IPS DF 6.9 (cell line): ENCODE results near the gene SDF2.

Source experiments
- DNase-seq: peaks from one replicate; pipeline ENCODE4 v3.0.0-alpha.2; 2013; ENCODE audit warnings: low read depth, low spot score
- H3K27ac ChIP-seq: one replicate; pipeline ENCODE4 v1.5.1; 2013; ENCODE audit warnings: low read length, control low read depth
- H3K27me3 ChIP-seq: 2 replicates; pipeline ENCODE4 v1.6.1; 2013; ENCODE audit warnings: mild to moderate bottlenecking, low read length; ENCODE audit not compliant: control insufficient read depth, insufficient read depth
- H3K36me3 ChIP-seq: 2 replicates; pipeline ENCODE4 v1.6.1; 2013; ENCODE audit warnings: low read length; ENCODE audit not compliant: control insufficient read depth, insufficient read depth
- H3K4me1 ChIP-seq: 2 replicates; pipeline ENCODE4 v1.6.1; 2013; ENCODE audit warnings: low read length; ENCODE audit not compliant: control insufficient read depth, insufficient read depth
- H3K4me3 ChIP-seq: 2 replicates; pipeline ENCODE4 v1.5.1; 2013; ENCODE audit warnings: mild to moderate bottlenecking, low read length
- H3K9me3 ChIP-seq: 2 replicates; pipeline ENCODE4 v1.6.1; 2013; ENCODE audit warnings: low read length, inconsistent platforms; ENCODE audit not compliant: control insufficient read depth, insufficient read depth
- WGBS: extraction: QIAGEN DNeasy Blood & Tissue Kit; methylation state at CpG from one replicate; pipeline ENCODE4 v1.1.7; 2013; ENCODE audit warnings: mixed read lengths, missing lambda C conversion rate; ENCODE audit not compliant: insufficient read length, insufficient coverage; 5-methylcytosine and 5-hydroxymethylcytosine counted together

SDF2 gene

DNA sequence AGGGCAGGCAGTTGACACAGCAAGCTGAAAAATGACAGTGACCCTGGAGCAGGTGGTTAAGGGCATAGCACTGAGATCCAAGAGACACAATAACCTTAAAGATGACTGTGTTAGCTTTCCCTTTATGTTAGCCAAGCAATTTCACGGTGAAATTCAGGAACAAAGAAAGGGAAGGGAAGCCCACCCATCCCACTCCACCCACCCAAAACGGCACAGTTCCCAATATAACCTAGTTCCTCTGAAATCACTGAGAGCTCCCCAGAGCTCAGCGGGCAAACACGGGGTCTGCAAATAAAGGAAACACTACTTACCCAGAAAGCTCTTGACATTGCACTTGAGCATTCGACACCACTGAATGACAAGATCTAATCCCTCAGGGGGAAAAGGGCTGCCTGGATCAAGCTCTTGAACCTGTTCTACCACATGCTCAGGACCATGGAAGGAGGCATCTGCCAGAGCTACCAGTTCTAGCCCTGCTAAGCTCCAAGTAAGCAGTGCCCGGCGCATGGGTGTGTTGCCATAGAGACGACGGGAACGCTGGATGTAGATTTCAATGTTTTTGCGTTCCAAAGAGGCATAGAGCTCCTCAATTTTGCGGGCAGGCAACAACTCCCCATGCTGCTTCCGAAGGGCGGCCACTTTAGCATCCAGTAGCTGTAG, 27.4 kb downstream of the SDF2 start:
- Histone ChIP-seq H3K4me3 (no peak overlapping the region), H3K27me3 (no peaks in the 10 kb centered on the region), H3K9me3 (no peaks in the 10 kb centered on the region), H3K4me1 (no peaks in the 10 kb centered on the region), H3K36me3 (peaks cover 54% of the 10 kb centered on the region), H3K27ac (no peak overlapping the region)
- no CpG with 5 or more reads among the region's 14 CpGs for WGBS
- DNase-seq = no peak

DNA sequence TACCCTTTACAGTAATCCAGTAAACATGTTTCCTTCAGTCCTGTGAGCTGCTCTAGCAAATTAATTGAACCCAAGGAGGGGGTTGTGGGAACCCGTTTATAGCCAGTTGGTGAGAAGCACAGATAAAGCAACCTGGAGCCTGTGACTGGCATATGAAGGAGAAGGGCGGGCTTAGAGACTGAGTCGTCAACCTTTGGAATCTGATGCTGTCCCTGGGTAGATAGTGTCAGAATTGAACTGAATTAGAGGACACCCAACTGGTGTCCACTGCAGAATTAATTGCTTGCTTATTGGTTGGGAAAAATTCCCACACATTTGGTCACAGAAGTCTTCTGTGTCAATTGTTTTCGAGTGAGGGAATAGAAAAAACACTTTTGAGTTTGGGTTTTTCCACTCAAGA, 34.9 kb downstream of the SDF2 start:
- no peak overlapping the region for H3K4me3 ChIP-seq
- no CpG with 5 or more reads among the region's 4 CpGs for WGBS
- no peak overlapping the region for H3K27ac ChIP-seq
- H3K36me3 ChIP-seq = peaks cover 19% of the 10 kb centered on the region
- H3K9me3 ChIP-seq = no peaks in the 10 kb centered on the region
- DNase-seq = no peak
- H3K27me3 ChIP-seq = no peaks in the 10 kb centered on the region
- H3K4me1 ChIP-seq = no peaks in the 10 kb centered on the region

DNA sequence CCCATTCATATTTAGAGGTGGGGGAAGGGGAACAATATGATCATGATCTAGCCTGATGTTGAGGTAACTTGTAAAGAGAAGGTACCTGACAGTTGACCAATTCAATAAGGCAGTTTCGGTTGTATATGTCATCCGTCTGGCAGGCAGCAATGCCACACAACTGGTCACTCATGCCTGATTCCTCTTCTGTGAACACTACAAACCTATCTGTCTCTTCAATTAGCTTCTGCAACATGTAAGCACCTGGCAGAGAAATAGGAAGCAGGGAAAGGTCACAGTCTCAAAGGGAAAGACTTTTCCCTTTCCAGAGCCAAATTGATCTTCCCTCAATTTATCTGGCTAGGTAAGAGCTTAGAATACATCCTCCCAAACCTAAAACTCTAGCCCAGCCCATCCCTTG, 37.6 kb downstream of the SDF2 start:
- no peak for DNase-seq
- H3K36me3 ChIP-seq = peaks cover 30% of the 10 kb centered on the region
- no peak overlapping the region for H3K4me3 ChIP-seq
- no CpG with 5 or more reads among the region's 2 CpGs for WGBS
- H3K9me3 ChIP-seq = no peaks in the 10 kb centered on the region
- H3K4me1 ChIP-seq = no peaks in the 10 kb centered on the region
- H3K27ac ChIP-seq = no peak overlapping the region
- no peaks in the 10 kb centered on the region for H3K27me3 ChIP-seq

DNA sequence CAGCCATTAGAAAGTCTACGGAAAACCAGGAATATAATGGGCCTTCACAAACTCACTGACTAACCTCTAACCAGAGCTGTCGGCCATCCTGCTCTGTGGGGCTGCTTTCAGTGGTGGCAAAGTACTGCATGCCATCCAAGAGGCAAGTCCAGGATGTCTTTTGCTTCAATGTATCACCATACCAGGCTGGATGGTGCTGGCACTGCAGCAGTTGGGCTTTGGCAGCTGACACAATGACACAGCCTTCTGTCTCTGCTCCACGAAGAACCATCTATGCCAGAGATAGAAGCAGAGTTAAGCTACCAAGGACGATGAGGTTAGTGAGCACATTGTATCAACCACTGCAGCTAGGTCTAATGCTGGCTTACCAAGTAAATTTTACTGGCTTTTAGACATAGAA, 38.0 kb downstream of the SDF2 start:
- no peaks in the 10 kb centered on the region for H3K9me3 ChIP-seq
- no peak for DNase-seq
- no CpG with 5 or more reads among the region's 4 CpGs for WGBS
- H3K36me3 ChIP-seq = peaks cover 33% of the 10 kb centered on the region
- no peaks in the 10 kb centered on the region for H3K4me1 ChIP-seq
- H3K27ac ChIP-seq = no peak overlapping the region
- H3K4me3 ChIP-seq = no peak overlapping the region
- H3K27me3 ChIP-seq = no peaks in the 10 kb centered on the region

DNA sequence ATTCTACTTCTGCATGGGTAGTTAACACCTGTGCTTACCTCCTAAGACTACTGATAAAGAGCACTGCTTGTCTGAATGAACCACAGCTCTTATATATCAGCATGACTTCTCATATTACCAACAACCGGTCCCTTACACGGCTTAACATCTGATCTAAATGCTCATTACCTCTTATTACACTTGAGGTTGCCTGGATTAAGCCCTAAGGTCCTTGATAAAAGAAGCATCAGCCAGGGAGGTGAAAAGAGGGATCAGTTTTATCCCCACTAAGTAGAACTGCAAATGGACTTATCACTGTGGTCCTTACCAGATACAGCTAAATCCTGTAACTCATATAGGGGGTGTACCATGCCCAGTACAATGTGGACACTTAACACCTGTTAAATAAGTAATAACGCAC, 39.5 kb downstream of the SDF2 start:
- H3K9me3 ChIP-seq = no peaks in the 10 kb centered on the region
- no peak overlapping the region for H3K27ac ChIP-seq
- no CpG with 5 or more reads among the region's 3 CpGs for WGBS
- H3K27me3 ChIP-seq = no peaks in the 10 kb centered on the region
- no peak for DNase-seq
- no peaks in the 10 kb centered on the region for H3K4me1 ChIP-seq
- H3K4me3 ChIP-seq = no peak overlapping the region
- peaks cover 34% of the 10 kb centered on the region for H3K36me3 ChIP-seq

DNA sequence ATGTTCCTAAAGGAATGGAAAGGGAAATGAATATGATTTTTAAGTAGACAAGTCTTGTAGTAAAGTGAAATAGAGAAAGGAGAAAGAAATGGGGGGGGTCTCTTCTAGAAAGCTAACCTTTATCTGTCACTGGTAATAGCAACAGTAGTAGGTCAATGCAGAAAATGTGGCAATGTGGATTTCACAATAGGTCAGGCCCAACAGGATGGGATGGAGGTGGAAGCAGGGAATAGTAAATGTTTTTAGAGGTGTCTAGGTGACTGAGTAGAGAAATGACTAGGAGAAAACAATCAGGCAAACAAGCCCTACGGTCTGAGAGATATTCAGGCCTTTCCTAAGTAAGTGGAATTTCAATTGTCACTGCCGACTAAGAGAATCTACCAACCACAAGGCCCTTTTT, 41.7 kb downstream of the SDF2 start:
- no peak for DNase-seq
- no peak overlapping the region for H3K4me3 ChIP-seq
- no peaks in the 10 kb centered on the region for H3K27me3 ChIP-seq
- H3K27ac ChIP-seq = no peak overlapping the region
- peaks cover 43% of the 10 kb centered on the region for H3K36me3 ChIP-seq
- H3K4me1 ChIP-seq = no peaks in the 10 kb centered on the region
- no peaks in the 10 kb centered on the region for H3K9me3 ChIP-seq
- WGBS = no CpG with 5 or more reads among the region's 2 CpGs

DNA sequence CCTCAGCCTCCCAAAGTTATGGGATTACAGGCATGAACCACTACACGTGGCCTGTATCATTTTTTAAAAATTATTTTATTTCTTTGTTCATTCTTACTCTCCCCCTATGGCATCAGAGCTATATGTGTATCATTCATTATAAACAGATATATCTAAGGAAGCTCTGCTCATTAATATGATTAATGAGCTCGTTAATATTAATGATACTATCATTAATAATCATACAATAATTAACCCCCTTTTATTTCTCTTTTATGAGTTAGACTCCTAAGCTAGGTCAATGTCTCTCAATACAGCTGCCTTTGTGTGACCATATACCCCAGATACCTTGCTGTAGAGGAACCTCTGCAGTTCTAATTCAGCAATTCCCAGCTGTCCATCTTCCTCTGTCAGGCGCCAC, 43.2 kb downstream of the SDF2 start:
- no peak overlapping the region for H3K4me3 ChIP-seq
- H3K4me1 ChIP-seq = no peaks in the 10 kb centered on the region
- no peak overlapping the region for H3K27ac ChIP-seq
- H3K27me3 ChIP-seq = no peaks in the 10 kb centered on the region
- DNase-seq = no peak
- no CpG with 5 or more reads among the region's 3 CpGs for WGBS
- H3K9me3 ChIP-seq = no peaks in the 10 kb centered on the region
- H3K36me3 ChIP-seq = peaks cover 43% of the 10 kb centered on the region

DNA sequence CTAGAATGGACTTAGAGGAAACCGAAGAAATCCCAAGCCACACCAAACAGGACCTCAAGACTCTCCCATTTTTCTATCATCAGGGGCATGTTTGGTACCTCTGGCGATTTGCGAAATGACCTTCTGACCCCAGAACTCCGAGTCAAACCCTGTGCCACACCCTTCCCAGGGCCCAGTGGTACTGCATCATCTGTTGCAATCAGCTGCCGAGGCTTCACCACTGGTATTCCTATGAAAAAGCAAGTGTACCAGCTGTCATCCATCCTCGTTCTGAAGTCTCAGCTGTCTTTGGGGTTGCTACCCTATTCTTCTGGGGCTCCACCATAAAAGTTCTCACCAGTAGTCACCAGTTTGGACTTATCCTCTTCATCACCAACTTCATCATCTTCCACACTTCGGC, 45.4 kb downstream of the SDF2 start:
- no peak overlapping the region for H3K4me3 ChIP-seq
- H3K36me3 ChIP-seq = peaks cover 49% of the 10 kb centered on the region
- no peaks in the 10 kb centered on the region for H3K4me1 ChIP-seq
- H3K9me3 ChIP-seq = no peaks in the 10 kb centered on the region
- H3K27ac ChIP-seq = no peak overlapping the region
- no CpG with 5 or more reads among the region's 7 CpGs for WGBS
- no peaks in the 10 kb centered on the region for H3K27me3 ChIP-seq
- no peak for DNase-seq

DNA sequence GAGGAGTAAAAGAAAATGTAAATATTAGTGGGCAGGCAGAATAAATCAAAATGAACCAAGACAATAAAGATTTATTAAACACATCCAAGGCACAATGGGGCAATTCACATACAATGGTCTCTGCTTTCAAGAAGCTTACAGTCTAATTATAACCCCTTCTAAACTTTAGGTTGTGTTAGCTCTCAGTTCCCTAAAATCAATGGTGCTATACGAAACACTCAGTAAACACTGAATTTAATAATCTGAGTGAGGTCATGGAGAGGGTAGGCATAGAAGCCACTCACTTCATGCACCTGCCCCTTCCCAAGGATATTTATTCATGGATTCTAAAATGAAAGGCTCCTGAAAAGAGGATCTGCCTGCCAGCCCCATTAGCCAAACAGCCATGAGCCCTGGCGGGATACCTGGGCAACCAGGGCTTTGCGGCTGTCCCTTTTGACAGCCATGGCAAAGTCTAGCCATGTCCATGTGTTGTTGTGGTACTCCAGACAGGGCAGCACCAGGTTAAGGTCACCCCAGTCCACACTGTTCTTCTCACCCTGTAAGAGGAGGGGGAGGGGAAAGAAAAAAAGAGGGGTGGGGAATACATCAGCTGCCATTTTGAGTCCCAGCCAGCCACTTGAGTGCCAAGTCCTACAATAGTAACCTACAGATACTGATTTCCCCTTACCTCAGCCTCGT, 46.3 kb downstream of the SDF2 start:
- no peaks in the 10 kb centered on the region for H3K4me1 ChIP-seq
- H3K9me3 ChIP-seq = no peaks in the 10 kb centered on the region
- DNase-seq = no peak
- no peaks in the 10 kb centered on the region for H3K27me3 ChIP-seq
- H3K4me3 ChIP-seq = no peak overlapping the region
- H3K36me3 ChIP-seq = peaks cover 44% of the 10 kb centered on the region
- no CpG with 5 or more reads among the region's 4 CpGs for WGBS
- H3K27ac ChIP-seq = no peak overlapping the region

DNA sequence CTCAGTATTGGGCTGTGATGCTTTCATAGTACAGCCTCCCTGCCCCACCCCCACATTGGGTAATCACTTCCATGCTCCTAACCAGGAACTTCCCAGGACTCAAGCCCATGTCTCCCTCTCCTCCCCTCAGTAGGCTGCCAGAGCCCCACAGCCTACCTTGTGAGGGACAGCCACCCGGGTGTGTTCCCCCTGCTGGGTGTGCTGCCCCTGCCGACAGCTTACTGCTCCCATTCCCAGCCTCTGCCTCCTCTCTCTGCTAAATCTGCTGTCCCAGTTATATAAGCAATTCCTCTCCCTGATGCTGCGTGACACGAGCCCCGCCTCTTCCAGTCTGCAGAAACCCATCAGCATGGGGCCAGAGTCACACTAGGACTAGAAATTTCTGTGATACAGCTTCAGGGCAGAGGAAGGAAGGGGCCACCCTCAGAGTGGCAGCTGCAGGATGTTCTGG, 47.8 kb downstream of the SDF2 start, which contains the start of gene RSKR:
RSKR (minus strand) TSS at position 255 of the 451 bp plus-strand sequence; CDS start at position 231, 24 bp downstream.
- H3K9me3 ChIP-seq = no peaks in the 10 kb centered on the region
- peaks cover 36% of the 10 kb centered on the region for H3K36me3 ChIP-seq
- H3K4me1 ChIP-seq = no peaks in the 10 kb centered on the region
- WGBS = no CpG with 5 or more reads among the region's 5 CpGs
- no peaks in the 10 kb centered on the region for H3K27me3 ChIP-seq
- H3K4me3 ChIP-seq = no peak within 1 kb of the TSS
- no peak for DNase-seq
- no peak within 1 kb of the TSS for H3K27ac ChIP-seq
